Common myeloid progenitor, CD34-positive (primary cell): ENCODE measurements around the gene DHX8.
A peak's percentile ranks its signal among the peaks of the same experiment; 100 is the strongest.

Experiments
- CTCF ChIA-PET: fragments of 350-600 bp; sonication (Branson Sonifier 250); formaldehyde crosslinking; loops from one replicate; lab custom pipeline; 2021; ENCODE audit warnings: antibody characterized with exemption; lab: Charles Lee
- POLR2A ChIA-PET: fragments of 350-600 bp; sonication (Branson Sonifier 250); formaldehyde crosslinking; loops from one replicate; lab custom pipeline; 2021; ENCODE audit warnings: antibody characterized with exemption; lab: Charles Lee
- DNase-seq, 3 donors: peaks; one replicate each; pipeline versions ENCODE4 v3.0.0 to v3.0.0-alpha.2; 2013
- H3K27ac ChIP-seq, 2 experiments: 1 replicate in 1 of 2; 2 replicates in 1 of 2; pipeline ENCODE4 v1.7.0; 2013; ENCODE audit warnings: inconsistent platforms in 2 of 2, low read length in 2 of 2, mild to moderate bottlenecking in 2 of 2, low read depth in 1 of 2, moderate library complexity in 1 of 2; ENCODE audit not compliant: severe bottlenecking in 2 of 2, insufficient read depth in 1 of 2, poor library complexity in 1 of 2
- H3K27me3 ChIP-seq, 5 experiments: replicated peaks in 2 of 5; 1 replicate in 3 of 5; 2 replicates in 2 of 5; pipeline versions ENCODE4 v1.6.1 to v1.7.0; 2013; ENCODE audit warnings: low read length in 4 of 5, mild to moderate bottlenecking in 2 of 5, moderate library complexity in 2 of 5, inconsistent platforms in 1 of 5; ENCODE audit not compliant: insufficient read depth in 5 of 5, control insufficient read depth in 4 of 5
- H3K36me3 ChIP-seq, 4 experiments: 1 replicate in 2 of 4; 2 replicates in 2 of 4; pipeline versions ENCODE4 v1.6.1 to v1.7.0; 2013; ENCODE audit warnings: low read length in 3 of 4, control low read depth in 1 of 4, mild to moderate bottlenecking in 1 of 4; ENCODE audit not compliant: control insufficient read depth in 4 of 4, insufficient read depth in 4 of 4
- H3K4me1 ChIP-seq, 4 experiments: 1 replicate in 3 of 4; 2 replicates in 1 of 4; pipeline versions ENCODE4 v1.6.1 to v1.7.1; 2013; ENCODE audit warnings: low read length in 3 of 4, mild to moderate bottlenecking in 3 of 4, control low read depth in 1 of 4, inconsistent platforms in 1 of 4, moderate library complexity in 1 of 4; ENCODE audit not compliant: control insufficient read depth in 4 of 4, insufficient read depth in 4 of 4; ENCODE audit errors: control extremely low read depth in 1 of 4
- H3K4me3 ChIP-seq, 7 experiments: 1 replicate in 4 of 7; 2 replicates in 3 of 7; pipeline versions ENCODE4 v1.5.1 to v1.7.0; 2013; ENCODE audit warnings: mild to moderate bottlenecking in 7 of 7, low read length in 6 of 7, moderate library complexity in 6 of 7, inconsistent platforms in 2 of 7, low read depth in 2 of 7, control low read depth in 1 of 7; ENCODE audit not compliant: insufficient read depth in 4 of 7, control insufficient read depth in 1 of 7; ENCODE audit errors: extremely low read depth in 1 of 7
- H3K9me3 ChIP-seq, 5 experiments: 1 replicate in 4 of 5; 2 replicates in 1 of 5; pipeline versions ENCODE4 v1.6.1 to v1.7.1; 2013; ENCODE audit warnings: low read length in 4 of 5, mild to moderate bottlenecking in 2 of 5, inconsistent platforms in 1 of 5, low read depth in 1 of 5, moderate library complexity in 1 of 5; ENCODE audit not compliant: control insufficient read depth in 4 of 5, insufficient read depth in 2 of 5; ENCODE audit errors: control extremely low read depth in 1 of 5
- WGBS: methylation state at CpG from one replicate; pipeline ENCODE4 v1.1.5; 2013; ENCODE audit not compliant: insufficient coverage; 5-methylcytosine and 5-hydroxymethylcytosine counted together

The DHX8 gene

GRCh38 chr17:43536236-43536992 is 52.6 kb downstream of the DHX8 start:
- POLR2A ChIA-PET = interaction anchor here (1.1 kb wide), 1 partner anchor 12 kb away, joined by 3 read pairs; no protein-coding TSS in a partner anchor
- Histone ChIP-seq H3K27ac (no peak overlapping the region), H3K4me3 (no peak overlapping the region), H3K9me3 (no peaks in the 10 kb centered on the region), H3K4me1 (peaks cover 0 to 1% (median 0%) of the 10 kb centered on the region in 4 experiments), H3K36me3 (no peaks in the 10 kb centered on the region), H3K27me3 (peaks cover 0 to 2% (median 0%) of the 10 kb centered on the region in 5 experiments)
- CTCF ChIA-PET = interaction anchor here (1.6 kb wide), 1 partner anchor 17 kb away, joined by 4 read pairs; no protein-coding TSS in a partner anchor
- DNase-seq = no peak
- 88% methylated on average over 3 of the region's 6 CpGs for WGBS

GRCh38 chr17:43540821-43541674 is 57.3 kb downstream of the DHX8 start:
- 96% methylated on average over 7 of the region's 11 CpGs for WGBS
- no peak overlapping the region for H3K4me3 ChIP-seq
- H3K27ac ChIP-seq = no peak overlapping the region
- peaks cover 4 to 44% (median 8%) of the 10 kb centered on the region in 5 experiments for H3K27me3 ChIP-seq
- H3K9me3 ChIP-seq = no peaks in the 10 kb centered on the region
- H3K36me3 ChIP-seq = no peaks in the 10 kb centered on the region
- no peak for DNase-seq
- ChIA-PET POLR2A (no interaction called here), CTCF (interaction anchor here (0.8 kb wide), 1 partner anchor 14 kb away, joined by 3 read pairs; no protein-coding TSS in a partner anchor)
- peaks cover 0 to 22% (median 19%) of the 10 kb centered on the region in 4 experiments for H3K4me1 ChIP-seq

GRCh38 chr17:43542859-43543258 is 59.1 kb downstream of the DHX8 start:
- ChIA-PET POLR2A (no interaction called here), CTCF (interaction anchor here (1.2 to 1.7 kb wide), 2 partner anchors 12 to 32 kb away, joined by 4 read pairs; no protein-coding TSS in a partner anchor)
- DNase-seq = no peak
- Histone ChIP-seq H3K9me3 (no peaks in the 10 kb centered on the region), H3K27me3 (peaks cover 9 to 59% (median 11%) of the 10 kb centered on the region in 5 experiments), H3K4me1 (peaks cover 2 to 30% (median 27%) of the 10 kb centered on the region in 4 experiments), H3K27ac (no peak overlapping the region), H3K36me3 (no peaks in the 10 kb centered on the region), H3K4me3 (no peak overlapping the region)
- no CpG with 5 or more reads among the region's 8 CpGs for WGBS

- 63% methylated on average over 3 of the region's 4 CpGs for WGBS
- CTCF ChIA-PET = interaction anchor here (1.0 to 1.7 kb wide), 3 partner anchors 12 to 59 kb away, joined by 3 to 4 read pairs (median 4); partner anchors contain the start of gene DHX8
- POLR2A ChIA-PET = no interaction called here
These were observed 59.5 kb downstream of the DHX8 start for GRCh38 chr17:43543300-43543699.

GRCh38 chr17:43543771-43544575 is 60.2 kb downstream of the DHX8 start:
- Histone ChIP-seq H3K9me3 (no peaks in the 10 kb centered on the region), H3K4me3 (no peak overlapping the region), H3K27ac (no peak overlapping the region), H3K36me3 (no peaks in the 10 kb centered on the region), H3K4me1 (peaks cover 2 to 30% (median 27%) of the 10 kb centered on the region in 4 experiments), H3K27me3 (peaks cover 12 to 66% (median 12%) of the 10 kb centered on the region in 5 experiments)
- ChIA-PET CTCF (interaction anchor here (1.0 to 1.7 kb wide), 3 partner anchors 13 to 60 kb away, joined by 3 to 4 read pairs (median 4); partner anchors contain the start of gene DHX8), POLR2A (no interaction called here)
- WGBS = 0% methylated on average over 2 of the region's 7 CpGs
- DNase-seq = peak in 2 of 3 donors; percentile 46 to 58

More at GRCh38 chr17:43543300-43543699, 59.5 kb downstream of the DHX8 start:
- Histone ChIP-seq H3K36me3 (no peaks in the 10 kb centered on the region), H3K9me3 (no peaks in the 10 kb centered on the region), H3K27me3 (peaks cover 9 to 62% (median 12%) of the 10 kb centered on the region in 5 experiments), H3K4me1 (peaks cover 2 to 30% (median 27%) of the 10 kb centered on the region in 4 experiments), H3K4me3 (no peak overlapping the region), H3K27ac (no peak overlapping the region)
- no peak for DNase-seq

- DNase-seq = peak in 2 of 3 donors; percentile 25 to 41
- no peaks in the 10 kb centered on the region for H3K36me3 ChIP-seq
- H3K9me3 ChIP-seq = no peaks in the 10 kb centered on the region
- H3K27me3 ChIP-seq = peaks cover 14 to 70% (median 15%) of the 10 kb centered on the region in 5 experiments
- CTCF ChIA-PET = interaction anchor here (0.6 kb wide), 1 partner anchor 151 kb away, joined by 3 read pairs; no protein-coding TSS in a partner anchor
- H3K4me3 ChIP-seq = peak overlapping the region in 6 of 7 experiments; percentile 23 to 73 (median 54)
- no peak overlapping the region for H3K27ac ChIP-seq
- WGBS = 0% methylated on average over 14 of the region's 21 CpGs
- peaks cover 2 to 30% (median 27%) of the 10 kb centered on the region in 4 experiments for H3K4me1 ChIP-seq
- POLR2A ChIA-PET = no interaction called here
These were observed 61.5 kb downstream of the DHX8 start for GRCh38 chr17:43545383-43545632.
